ENCODE data around the gene ERRFI1.

Gene ERRFI1

GRCh38 chr1:8022395-8023286 lies 3.5 kb downstream of the ERRFI1 start:
- TF ChIP-seq ZFX (IDR thresholded peaks at IDR 0.05) = no peak
- no peak for TF ChIP-seq CTCF (conservative IDR thresholded peaks at IDR 0.05)
- peak overlapping the region; percentile 45 for H3K27ac ChIP-seq

- no peak overlapping the region for H3K27ac ChIP-seq
- TF ChIP-seq ZFX (IDR thresholded peaks at IDR 0.05) (no peak), CTCF (conservative IDR thresholded peaks at IDR 0.05) (no peak)
These were observed 4.3 kb downstream of the ERRFI1 start for GRCh38 chr1:8021676-8022266.

- peak overlapping the region; percentile 60 for H3K27ac ChIP-seq
- no peak for TF ChIP-seq ZFX (IDR thresholded peaks at IDR 0.05)
- TF ChIP-seq CTCF (conservative IDR thresholded peaks at IDR 0.05) = no peak
These were observed 6.1 kb downstream of the ERRFI1 start for GRCh38 chr1:8020032-8020431.

- H3K27ac ChIP-seq = peak overlapping the region; percentile 50; the same call in 1 of the 2 replicates
- TF ChIP-seq ZFX (IDR thresholded peaks at IDR 0.05) (no peak), CTCF (conservative IDR thresholded peaks at IDR 0.05) (no peak)
These were observed 6.9 kb downstream of the ERRFI1 start for GRCh38 chr1:8019229-8019620.

- TF ChIP-seq CTCF (conservative IDR thresholded peaks at IDR 0.05) (no peak), ZFX (IDR thresholded peaks at IDR 0.05) (no peak)
- peak overlapping the region; percentile 50; the same call in 1 of the 2 replicates for H3K27ac ChIP-seq
These were observed 7.4 kb downstream of the ERRFI1 start for GRCh38 chr1:8018492-8019228.

- no peak for TF ChIP-seq ZFX (IDR thresholded peaks at IDR 0.05)
- TF ChIP-seq CTCF (conservative IDR thresholded peaks at IDR 0.05) = no peak
- peak overlapping the region; percentile 38; the same call in 1 of the 2 replicates for H3K27ac ChIP-seq
These were observed 8.5 kb downstream of the ERRFI1 start for GRCh38 chr1:8017495-8018197.

Data from C4-2B (cell line).